CD4-positive, alpha-beta T cell treated with Interleukin-15 for 1 hour (primary cell): ENCODE data around the gene ST3GAL2.

Experiments
- DNase-seq: peaks from one replicate; pipeline ENCODE4 v3.0.0-alpha.2; 2020

The ST3GAL2 gene

GRCh38 chr16:70437017-70437581 lies 1.8 kb downstream of the ST3GAL2 start:
- DNase-seq: no peak

GRCh38 chr16:70434484-70435260 lies 4.2 kb downstream of the ST3GAL2 start:
- DNase-seq: no peak

GRCh38 chr16:70433458-70434103 lies 5.3 kb downstream of the ST3GAL2 start:
- DNase-seq: no peak

GRCh38 chr16:70432723-70433457 lies 6.0 kb downstream of the ST3GAL2 start:
- no peak for DNase-seq

GRCh38 chr16:70432356-70432722 lies 6.6 kb downstream of the ST3GAL2 start:
- no peak for DNase-seq

GRCh38 chr16:70430667-70431536 lies 8.0 kb downstream of the ST3GAL2 start:
- DNase-seq: peak; percentile 83

GRCh38 chr16:70429888-70430666 lies 8.8 kb downstream of the ST3GAL2 start:
- no peak for DNase-seq

- peak; percentile 81 for DNase-seq
These were observed 10.5 kb downstream of the ST3GAL2 start for GRCh38 chr16:70428178-70428998.

- no peak for DNase-seq
These were observed 11.1 kb downstream of the ST3GAL2 start for GRCh38 chr16:70427786-70428177.

GRCh38 chr16:70422543-70422942 lies 16.4 kb downstream of the ST3GAL2 start:
- DNase-seq: no peak

GRCh38 chr16:70421473-70422311 lies 17.2 kb downstream of the ST3GAL2 start:
- no peak for DNase-seq

- no peak for DNase-seq
These were observed 17.9 kb downstream of the ST3GAL2 start for GRCh38 chr16:70421014-70421413.

GRCh38 chr16:70419384-70420327 lies 19.2 kb downstream of the ST3GAL2 start:
- DNase-seq: no peak

GRCh38 chr16:70418993-70419318 lies 19.9 kb downstream of the ST3GAL2 start:
- no peak for DNase-seq

GRCh38 chr16:70418274-70418992 lies 20.5 kb downstream of the ST3GAL2 start:
- no peak for DNase-seq

- DNase-seq: no peak
These were observed 21.2 kb downstream of the ST3GAL2 start for GRCh38 chr16:70417661-70418060.

- no peak for DNase-seq
These were observed 21.9 kb downstream of the ST3GAL2 start for GRCh38 chr16:70416748-70417616.
